ENCODE measurements around the gene NUDT16L1.

NUDT16L1 gene

DNA sequence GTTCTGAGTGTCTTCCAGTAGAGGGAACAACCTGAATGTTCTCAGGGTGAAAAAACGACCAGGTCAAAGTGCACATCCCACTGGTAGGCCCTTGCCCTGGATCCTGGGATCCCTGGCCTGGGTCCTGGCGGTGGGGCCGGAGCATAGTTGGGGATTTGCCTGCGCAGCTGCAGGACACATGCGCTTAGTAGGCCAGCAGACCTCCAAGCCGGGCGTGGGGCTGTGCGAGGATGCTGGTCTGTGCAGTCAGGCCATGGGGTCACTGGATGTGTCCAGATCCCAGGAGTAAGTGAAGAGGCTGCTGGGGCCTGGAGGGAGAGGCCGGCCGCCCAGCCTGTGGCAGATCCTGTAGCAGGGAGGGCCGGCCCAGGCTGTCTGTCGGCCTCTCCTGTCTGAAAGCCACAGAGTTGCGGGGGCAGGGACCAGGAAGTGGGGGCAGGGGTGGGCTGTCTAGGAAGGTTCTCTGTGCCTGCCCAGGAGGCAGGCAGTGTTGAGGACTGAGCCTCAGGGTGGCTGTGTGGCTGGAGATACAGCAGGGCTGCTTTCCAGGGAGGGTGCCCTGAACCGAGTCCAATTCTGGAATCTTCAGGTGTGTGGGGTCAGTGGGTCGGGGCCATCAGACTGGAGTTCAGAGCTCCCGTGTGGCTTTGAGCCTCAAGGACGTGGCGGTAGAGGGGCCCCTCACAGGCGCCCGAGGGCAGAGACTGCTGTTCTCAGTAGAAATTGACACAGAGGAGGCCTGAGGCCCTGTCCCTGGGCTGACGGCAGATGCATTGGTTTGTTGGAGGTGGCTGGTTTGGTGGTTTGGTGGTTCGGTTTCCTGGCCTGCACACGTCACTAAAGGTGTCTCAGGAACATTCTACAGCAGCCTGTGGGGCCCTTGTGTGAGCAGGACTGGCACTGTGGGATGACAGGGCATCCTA lies 17.2 kb upstream of the NUDT16L1 start:
- no peak overlapping the region for H3K4me3 ChIP-seq (ENCODE audit: low read depth, low read length)
- TF ChIP-seq, protein P1, sequence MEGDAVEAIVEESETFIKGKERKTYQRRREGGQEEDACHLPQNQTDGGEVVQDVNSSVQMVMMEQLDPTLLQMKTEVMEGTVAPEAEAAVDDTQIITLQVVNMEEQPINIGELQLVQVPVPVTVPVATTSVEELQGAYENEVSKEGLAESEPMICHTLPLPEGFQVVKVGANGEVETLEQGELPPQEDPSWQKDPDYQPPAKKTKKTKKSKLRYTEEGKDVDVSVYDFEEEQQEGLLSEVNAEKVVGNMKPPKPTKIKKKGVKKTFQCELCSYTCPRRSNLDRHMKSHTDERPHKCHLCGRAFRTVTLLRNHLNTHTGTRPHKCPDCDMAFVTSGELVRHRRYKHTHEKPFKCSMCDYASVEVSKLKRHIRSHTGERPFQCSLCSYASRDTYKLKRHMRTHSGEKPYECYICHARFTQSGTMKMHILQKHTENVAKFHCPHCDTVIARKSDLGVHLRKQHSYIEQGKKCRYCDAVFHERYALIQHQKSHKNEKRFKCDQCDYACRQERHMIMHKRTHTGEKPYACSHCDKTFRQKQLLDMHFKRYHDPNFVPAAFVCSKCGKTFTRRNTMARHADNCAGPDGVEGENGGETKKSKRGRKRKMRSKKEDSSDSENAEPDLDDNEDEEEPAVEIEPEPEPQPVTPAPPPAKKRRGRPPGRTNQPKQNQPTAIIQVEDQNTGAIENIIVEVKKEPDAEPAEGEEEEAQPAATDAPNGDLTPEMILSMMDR (IDR thresholded peaks at IDR 0.05; ENCODE audit: low read depth, low read length), result no peak

DNA sequence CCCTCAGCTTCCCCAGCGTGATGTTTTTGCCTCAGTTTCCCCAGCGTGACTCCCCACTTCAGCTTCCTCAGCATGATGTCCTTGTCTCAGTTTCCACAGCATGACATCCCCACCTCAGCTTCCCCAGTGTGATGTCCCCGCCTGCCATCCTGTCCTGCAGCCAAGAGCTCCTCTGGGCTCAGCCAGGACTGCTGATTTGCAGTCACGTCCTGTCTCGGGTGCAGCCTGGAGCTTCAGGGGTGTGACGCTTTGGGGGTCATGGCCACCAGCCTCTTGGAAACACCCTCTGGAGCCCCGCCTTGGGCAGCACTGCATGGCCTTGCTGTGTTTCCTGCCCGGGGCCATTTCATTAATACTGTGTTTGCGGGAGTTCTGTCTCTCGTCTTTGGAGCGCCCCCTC lies 16.5 kb upstream of the NUDT16L1 start:
- TF ChIP-seq, protein P1 (IDR thresholded peaks at IDR 0.05; ENCODE audit: low read depth, low read length), result no peak
- no peak overlapping the region for H3K4me3 ChIP-seq (ENCODE audit: low read depth, low read length)

DNA sequence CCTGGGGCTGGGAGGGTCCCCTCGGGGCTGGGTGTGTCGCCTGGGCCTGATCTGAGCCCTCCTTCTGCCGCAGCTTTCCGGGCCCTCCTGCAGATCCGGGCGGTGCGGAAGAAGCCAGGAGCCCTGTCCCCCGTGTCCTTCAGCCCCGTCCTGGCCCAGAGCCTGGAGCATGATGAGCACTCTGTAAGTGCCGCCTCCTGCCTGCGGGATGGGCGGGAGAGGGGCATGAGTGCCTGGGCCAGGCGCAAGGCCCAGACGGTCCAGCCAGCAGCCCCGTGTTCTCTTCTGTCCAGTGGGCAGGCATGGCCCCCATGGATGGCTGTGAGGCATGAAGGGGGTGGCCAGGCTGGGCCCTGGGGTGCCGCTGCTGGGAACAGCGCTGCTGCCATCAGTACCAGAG lies 16.0 kb upstream of the NUDT16L1 start:
- TF ChIP-seq, protein P1 (IDR thresholded peaks at IDR 0.05; ENCODE audit: low read depth, low read length), result no peak
- H3K4me3 ChIP-seq (ENCODE audit: low read depth, low read length), result no peak overlapping the region

DNA sequence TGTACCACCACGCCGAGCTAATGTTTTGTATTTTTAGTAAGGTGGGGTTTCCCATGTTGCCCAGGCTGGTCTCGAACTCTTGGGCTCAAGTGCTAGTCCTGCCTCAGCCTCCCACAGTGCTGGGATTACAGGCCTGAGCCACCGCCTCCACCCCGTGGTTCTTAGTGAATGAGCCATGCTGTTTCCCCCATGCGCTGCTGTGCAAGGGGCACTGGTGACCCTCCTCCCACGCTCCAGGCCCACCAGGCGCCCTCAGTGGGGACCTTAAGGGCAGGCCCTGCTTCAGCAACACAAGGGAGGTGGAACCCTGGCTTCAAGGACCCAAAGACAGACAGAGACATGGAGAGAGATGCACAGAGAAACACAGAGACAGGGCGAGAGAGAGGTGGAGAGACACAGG lies 15.4 kb upstream of the NUDT16L1 start:
- no peak overlapping the region for H3K4me3 ChIP-seq (ENCODE audit: low read depth, low read length)
- TF ChIP-seq, protein P1 (IDR thresholded peaks at IDR 0.05; ENCODE audit: low read depth, low read length), result no peak

- H3K4me3 ChIP-seq (ENCODE audit: low read depth, low read length), result no peak overlapping the region
- TF ChIP-seq, protein P1 (IDR thresholded peaks at IDR 0.05; ENCODE audit: low read depth, low read length), result no peak
These were observed 14.8 kb upstream of the NUDT16L1 start for GRCh38 chr16:4678596-4678995.

- no peak overlapping the region for H3K4me3 ChIP-seq (ENCODE audit: low read depth, low read length)
- TF ChIP-seq, protein P1 (IDR thresholded peaks at IDR 0.05; ENCODE audit: low read depth, low read length), result no peak
These were observed 14.1 kb upstream of the NUDT16L1 start for GRCh38 chr16:4679156-4679849.
